Limb (tissue), 2 donors: ENCODE data around the gene ZNF506.
"Not testable (repeated sequence)": the region's sequence is repeated elsewhere in the genome, so short reads cannot be mapped to it uniquely, and the experiment has no call there.

Source experiments
- DNase-seq, 2 donors: peaks; one replicate each; pipeline ENCODE4 v3.0.0-alpha.2; 2016; ENCODE audit errors: extremely low spot score in 2 of 2

Gene ZNF506

GRCh38 chr19:19745496-19746285 is 75.9 kb downstream of the ZNF506 start:
- no peak for DNase-seq

GRCh38 chr19:19744641-19745040 is 76.9 kb downstream of the ZNF506 start:
- DNase-seq: no peak

- DNase-seq: not testable (repeated sequence)
These were observed 77.6 kb downstream of the ZNF506 start for GRCh38 chr19:19743921-19744320.

GRCh38 chr19:19743176-19743575 is 78.4 kb downstream of the ZNF506 start:
- no peak for DNase-seq

GRCh38 chr19:19742773-19743172 is 78.8 kb downstream of the ZNF506 start:
- no peak for DNase-seq
